Measurements from ENCODE around the gene TMEM219.
A peak's percentile ranks its signal among the peaks of the same experiment; 100 is the strongest.

The TMEM219 gene

DNA sequence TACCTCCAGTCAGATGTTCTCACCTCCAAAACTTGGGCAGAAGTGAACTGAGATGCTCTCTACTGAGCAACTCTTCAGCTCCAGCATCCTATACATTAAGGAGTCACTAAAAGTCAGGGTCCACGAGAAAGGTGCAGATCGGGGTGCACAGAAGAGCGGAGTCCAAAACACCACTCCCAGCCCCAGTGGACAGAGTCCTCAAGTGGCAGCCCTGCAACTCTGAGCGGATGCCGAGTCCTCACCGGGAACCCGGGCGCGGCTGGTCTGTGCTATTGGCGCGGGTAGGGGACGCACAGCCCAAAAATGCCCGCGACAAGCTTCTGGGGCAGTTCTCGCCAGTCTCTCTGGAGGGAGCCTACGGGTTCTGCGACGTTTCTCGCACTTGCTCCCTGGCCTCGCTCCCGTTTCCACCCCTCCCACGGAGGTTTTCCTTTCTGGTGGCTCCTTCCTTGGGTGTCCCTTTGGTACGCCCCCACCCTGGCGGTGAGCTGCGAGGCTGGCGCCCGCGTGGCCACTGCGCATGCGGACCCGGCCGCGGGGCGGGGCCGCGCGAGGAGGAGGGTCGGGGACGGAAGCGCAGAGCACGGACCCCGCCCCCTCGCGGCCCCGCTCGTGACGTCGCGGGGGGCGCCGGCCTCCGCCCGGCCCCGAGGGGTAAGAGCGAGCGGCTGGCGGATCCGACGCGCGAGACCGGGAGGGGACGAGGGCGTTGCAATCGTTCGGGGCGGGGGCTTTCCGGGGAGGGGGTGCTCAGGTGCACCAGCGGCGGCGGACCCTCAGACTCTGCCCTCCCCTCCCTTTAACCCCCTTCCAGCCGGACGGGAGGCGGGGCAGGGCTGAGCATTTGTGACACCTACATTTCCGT lies at the start of gene TMEM219 (continued):
- no peak for TF ChIP-seq SCRT1 (tag by site-specific recombination; IDR thresholded peaks at IDR 0.05; ENCODE audit: borderline replicate concordance)
- no peak for TF ChIP-seq ZNF274 (IDR thresholded peaks at IDR 0.05; ENCODE audit: low read length)
- no peak for TF ChIP-seq ZNF274 (tag by site-specific recombination; IDR thresholded peaks at IDR 0.05; ENCODE audit: borderline replicate concordance)
- no peak for TF ChIP-seq ZNF214 (tag by site-specific recombination; IDR thresholded peaks at IDR 0.05; ENCODE audit: borderline replicate concordance)
- TF ChIP-seq ZNF138 (tag by site-specific recombination; IDR thresholded peaks at IDR 0.05; ENCODE audit: borderline replicate concordance), result no peak
- TF ChIP-seq ZNF48 (tag by site-specific recombination; IDR thresholded peaks at IDR 0.05), result no peak
- TF ChIP-seq, protein P1, sequence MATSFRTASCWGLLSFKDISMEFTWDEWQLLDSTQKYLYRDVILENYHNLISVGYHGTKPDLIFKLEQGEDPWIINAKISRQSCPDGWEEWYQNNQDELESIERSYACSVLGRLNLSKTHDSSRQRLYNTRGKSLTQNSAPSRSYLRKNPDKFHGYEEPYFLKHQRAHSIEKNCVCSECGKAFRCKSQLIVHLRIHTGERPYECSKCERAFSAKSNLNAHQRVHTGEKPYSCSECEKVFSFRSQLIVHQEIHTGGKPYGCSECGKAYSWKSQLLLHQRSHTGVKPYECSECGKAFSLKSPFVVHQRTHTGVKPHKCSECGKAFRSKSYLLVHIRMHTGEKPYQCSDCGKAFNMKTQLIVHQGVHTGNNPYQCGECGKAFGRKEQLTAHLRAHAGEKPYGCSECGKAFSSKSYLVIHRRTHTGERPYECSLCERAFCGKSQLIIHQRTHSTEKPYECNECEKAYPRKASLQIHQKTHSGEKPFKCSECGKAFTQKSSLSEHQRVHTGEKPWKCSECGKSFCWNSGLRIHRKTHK (tag by site-specific recombination; IDR thresholded peaks at IDR 0.05), result no peak
- peak; percentile 78 for TF ChIP-seq KLF1 (tag by site-specific recombination; IDR thresholded peaks at IDR 0.05)
- TF ChIP-seq ZNF121 (tag by site-specific recombination; IDR thresholded peaks at IDR 0.05), result no peak
- TF ChIP-seq, protein P2, sequence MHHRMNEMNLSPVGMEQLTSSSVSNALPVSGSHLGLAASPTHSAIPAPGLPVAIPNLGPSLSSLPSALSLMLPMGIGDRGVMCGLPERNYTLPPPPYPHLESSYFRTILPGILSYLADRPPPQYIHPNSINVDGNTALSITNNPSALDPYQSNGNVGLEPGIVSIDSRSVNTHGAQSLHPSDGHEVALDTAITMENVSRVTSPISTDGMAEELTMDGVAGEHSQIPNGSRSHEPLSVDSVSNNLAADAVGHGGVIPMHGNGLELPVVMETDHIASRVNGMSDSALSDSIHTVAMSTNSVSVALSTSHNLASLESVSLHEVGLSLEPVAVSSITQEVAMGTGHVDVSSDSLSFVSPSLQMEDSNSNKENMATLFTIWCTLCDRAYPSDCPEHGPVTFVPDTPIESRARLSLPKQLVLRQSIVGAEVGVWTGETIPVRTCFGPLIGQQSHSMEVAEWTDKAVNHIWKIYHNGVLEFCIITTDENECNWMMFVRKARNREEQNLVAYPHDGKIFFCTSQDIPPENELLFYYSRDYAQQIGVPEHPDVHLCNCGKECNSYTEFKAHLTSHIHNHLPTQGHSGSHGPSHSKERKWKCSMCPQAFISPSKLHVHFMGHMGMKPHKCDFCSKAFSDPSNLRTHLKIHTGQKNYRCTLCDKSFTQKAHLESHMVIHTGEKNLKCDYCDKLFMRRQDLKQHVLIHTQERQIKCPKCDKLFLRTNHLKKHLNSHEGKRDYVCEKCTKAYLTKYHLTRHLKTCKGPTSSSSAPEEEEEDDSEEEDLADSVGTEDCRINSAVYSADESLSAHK (tag by site-specific recombination; IDR thresholded peaks at IDR 0.05), result no peak
- TF ChIP-seq ZNF202 (tag by site-specific recombination; IDR thresholded peaks at IDR 0.05; ENCODE audit: borderline replicate concordance), result no peak
- no peak for TF ChIP-seq TCF7L2 (IDR thresholded peaks at IDR 0.05; ENCODE audit: borderline replicate concordance, low read depth, low read length)
- TF ChIP-seq SP7 (tag by site-specific recombination; IDR thresholded peaks at IDR 0.05), result 0 out of 2 replicates have a peak, but pooled peaks have one; percentile 65
- no peak for TF ChIP-seq ZNF350 (tag by site-specific recombination; IDR thresholded peaks at IDR 0.05)
- TF ChIP-seq ZNF132 (tag by site-specific recombination; IDR thresholded peaks at IDR 0.05; ENCODE audit: borderline replicate concordance), result no peak
- TF ChIP-seq ZNF510 (tag by site-specific recombination; IDR thresholded peaks at IDR 0.05; ENCODE audit: insufficient replicate concordance), result no peak
- TF ChIP-seq, protein P3, sequence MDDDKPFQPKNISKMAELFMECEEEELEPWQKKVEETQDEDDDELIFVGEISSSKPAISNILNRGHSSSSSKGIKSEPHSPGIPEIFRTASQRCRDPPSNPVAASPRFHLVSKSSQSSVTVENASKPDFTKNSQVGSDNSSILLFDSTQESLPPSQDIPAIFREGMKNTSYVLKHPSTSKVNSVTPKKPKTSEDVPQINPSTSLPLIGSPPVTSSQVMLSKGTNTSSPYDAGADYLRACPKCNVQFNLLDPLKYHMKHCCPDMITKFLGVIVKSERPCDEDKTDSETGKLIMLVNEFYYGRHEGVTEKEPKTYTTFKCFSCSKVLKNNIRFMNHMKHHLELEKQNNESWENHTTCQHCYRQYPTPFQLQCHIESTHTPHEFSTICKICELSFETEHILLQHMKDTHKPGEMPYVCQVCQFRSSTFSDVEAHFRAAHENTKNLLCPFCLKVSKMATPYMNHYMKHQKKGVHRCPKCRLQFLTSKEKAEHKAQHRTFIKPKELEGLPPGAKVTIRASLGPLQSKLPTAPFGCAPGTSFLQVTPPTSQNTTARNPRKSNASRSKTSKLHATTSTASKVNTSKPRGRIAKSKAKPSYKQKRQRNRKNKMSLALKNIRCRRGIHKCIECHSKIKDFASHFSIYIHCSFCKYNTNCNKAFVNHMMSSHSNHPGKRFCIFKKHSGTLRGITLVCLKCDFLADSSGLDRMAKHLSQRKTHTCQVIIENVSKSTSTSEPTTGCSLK (tag by site-specific recombination; IDR thresholded peaks at IDR 0.05), result no peak
- no peak for TF ChIP-seq ZNF184 (tag by site-specific recombination; IDR thresholded peaks at IDR 0.05)
- no peak for TF ChIP-seq ZNF112 (tag by site-specific recombination; IDR thresholded peaks at IDR 0.05)
- TF ChIP-seq, protein P4, sequence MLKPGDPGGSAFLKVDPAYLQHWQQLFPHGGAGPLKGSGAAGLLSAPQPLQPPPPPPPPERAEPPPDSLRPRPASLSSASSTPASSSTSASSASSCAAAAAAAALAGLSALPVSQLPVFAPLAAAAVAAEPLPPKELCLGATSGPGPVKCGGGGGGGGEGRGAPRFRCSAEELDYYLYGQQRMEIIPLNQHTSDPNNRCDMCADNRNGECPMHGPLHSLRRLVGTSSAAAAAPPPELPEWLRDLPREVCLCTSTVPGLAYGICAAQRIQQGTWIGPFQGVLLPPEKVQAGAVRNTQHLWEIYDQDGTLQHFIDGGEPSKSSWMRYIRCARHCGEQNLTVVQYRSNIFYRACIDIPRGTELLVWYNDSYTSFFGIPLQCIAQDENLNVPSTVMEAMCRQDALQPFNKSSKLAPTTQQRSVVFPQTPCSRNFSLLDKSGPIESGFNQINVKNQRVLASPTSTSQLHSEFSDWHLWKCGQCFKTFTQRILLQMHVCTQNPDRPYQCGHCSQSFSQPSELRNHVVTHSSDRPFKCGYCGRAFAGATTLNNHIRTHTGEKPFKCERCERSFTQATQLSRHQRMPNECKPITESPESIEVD (tag by site-specific recombination; IDR thresholded peaks at IDR 0.05), result no peak
- peak; percentile 75 for TF ChIP-seq SP3 (tag by site-specific recombination; IDR thresholded peaks at IDR 0.05)
- peak; percentile 14 for TF ChIP-seq SETDB1 (IDR thresholded peaks at IDR 0.05; ENCODE audit: insufficient read length, low read length)
- TF ChIP-seq ZNF19 (tag by site-specific recombination; IDR thresholded peaks at IDR 0.05; ENCODE audit: low read depth), result no peak
- TF ChIP-seq, protein P5, sequence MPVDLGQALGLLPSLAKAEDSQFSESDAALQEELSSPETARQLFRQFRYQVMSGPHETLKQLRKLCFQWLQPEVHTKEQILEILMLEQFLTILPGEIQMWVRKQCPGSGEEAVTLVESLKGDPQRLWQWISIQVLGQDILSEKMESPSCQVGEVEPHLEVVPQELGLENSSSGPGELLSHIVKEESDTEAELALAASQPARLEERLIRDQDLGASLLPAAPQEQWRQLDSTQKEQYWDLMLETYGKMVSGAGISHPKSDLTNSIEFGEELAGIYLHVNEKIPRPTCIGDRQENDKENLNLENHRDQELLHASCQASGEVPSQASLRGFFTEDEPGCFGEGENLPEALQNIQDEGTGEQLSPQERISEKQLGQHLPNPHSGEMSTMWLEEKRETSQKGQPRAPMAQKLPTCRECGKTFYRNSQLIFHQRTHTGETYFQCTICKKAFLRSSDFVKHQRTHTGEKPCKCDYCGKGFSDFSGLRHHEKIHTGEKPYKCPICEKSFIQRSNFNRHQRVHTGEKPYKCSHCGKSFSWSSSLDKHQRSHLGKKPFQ (tag by site-specific recombination; IDR thresholded peaks at IDR 0.05), result no peak; the same call in 1 of the 2 replicates

Measured in HEK293 (cell line).